ENCODE measurements around the gene NDST1. TPM values are rescaled to one million over a fixed set of nuclear protein-coding genes. Genes with fewer than 3 reads are reported as not detected.

NDST1 gene
- total RNA-seq, 8 experiments from 2014 or later: 12.8 to 46.0 (median 28.5) TPM

- Histone ChIP-seq H3K27ac (no peak overlapping the region), H3K4me3 (no peak overlapping the region), H3K4me1 (replicated peaks in 1 of 2) (peaks cover 12% of the 10 kb centered on the region in 2 donors)
- WGBS, 10 experiments: 20 to 83% (median 71%) methylated on average over 1 to 4 of the region's 4 CpGs; no CpG with 5 or more reads in 3 of the 10 experiments
- ATAC-seq (replicated peaks in 6 of 8): peak in 3 of 8 experiments; percentile 35 to 45 (median 39)
- in situ Hi-C loops (cut with MboI; ENCODE audit: low pct_unique_long_range_greater_than_20kb in 2 of 9, low sequenced_read_pairs in 9 of 9, unreplicated experiment in 9 of 9): loop anchor here in 6 of 9 experiments (10.0 to 25.0 kb wide), 5 partner anchors 95 to 253 kb away; partner anchors contain the start of genes MYOZ3 (in 4 of the 6) and RBM22 (in 1 of the 6)
Measured at GRCh38 chr5:150559701-150560100, 51.8 kb downstream of the NDST1 start.

- no peak overlapping the region for H3K27ac ChIP-seq
- in situ Hi-C loops (cut with MboI; ENCODE audit: low pct_unique_long_range_greater_than_20kb in 2 of 9, low sequenced_read_pairs in 9 of 9, unreplicated experiment in 9 of 9): loop anchor here in 6 of 9 experiments (10.0 to 25.0 kb wide), 5 partner anchors 94 to 252 kb away; partner anchors contain the start of genes MYOZ3 (in 4 of the 6) and RBM22 (in 1 of the 6)
Measured at GRCh38 chr5:150560401-150561191, 52.7 kb downstream of the NDST1 start.

GRCh38 chr5:150561192-150561512, 53.2 kb downstream of the NDST1 start:
- in situ Hi-C loops (cut with MboI; ENCODE audit: low pct_unique_long_range_greater_than_20kb in 2 of 9, low sequenced_read_pairs in 9 of 9, unreplicated experiment in 9 of 9): loop anchor here in 6 of 9 experiments (10.0 to 25.0 kb wide), 5 partner anchors 94 to 251 kb away; partner anchors contain the start of genes MYOZ3 (in 4 of the 6) and RBM22 (in 1 of the 6)
- Histone ChIP-seq H3K4me1 (replicated peaks in 1 of 2) (peaks cover 12% of the 10 kb centered on the region in 2 donors), H3K27ac (no peak overlapping the region), H3K4me3 (no peak overlapping the region)
- 8 to 100% (median 60%) methylated on average over 1 to 2 of the region's 2 CpGs; no CpG with 5 or more reads in 3 of the 10 experiments for WGBS, 10 experiments
- peak in 6 of 8 experiments; percentile 1 to 34 (median 12) for ATAC-seq (replicated peaks in 6 of 8)

More at GRCh38 chr5:150560401-150561191, 52.7 kb downstream of the NDST1 start:
- peak; percentile 53 to 97 (median 90) for ATAC-seq (replicated peaks in 6 of 8)
- WGBS, 10 experiments: 0 to 60% (median 28%) methylated on average over 1 to 9 of the region's 11 CpGs; no CpG with 5 or more reads in 1 of the 10 experiments
- Histone ChIP-seq H3K4me3 (no peak overlapping the region), H3K4me1 (replicated peaks in 1 of 2) (peaks cover 12% of the 10 kb centered on the region in 2 donors)

GRCh38 chr5:150561571-150562275, 53.8 kb downstream of the NDST1 start:
- ATAC-seq (replicated peaks in 6 of 8): peak in 3 of 8 experiments; percentile 47 to 81 (median 57)
- H3K4me1 ChIP-seq (replicated peaks in 1 of 2): peaks cover 12% of the 10 kb centered on the region in 2 donors
- WGBS, 10 experiments: 17 to 100% (median 77%) methylated on average over 1 to 3 of the region's 4 CpGs; no CpG with 5 or more reads in 2 of the 10 experiments
- in situ Hi-C loops (cut with MboI; ENCODE audit: low pct_unique_long_range_greater_than_20kb in 2 of 9, low sequenced_read_pairs in 9 of 9, unreplicated experiment in 9 of 9): loop anchor here in 6 of 9 experiments (10.0 to 25.0 kb wide), 5 partner anchors 93 to 251 kb away; partner anchors contain the start of genes MYOZ3 (in 4 of the 6) and RBM22 (in 1 of the 6)
- H3K27ac ChIP-seq: no peak overlapping the region
- H3K4me3 ChIP-seq: no peak overlapping the region

- no peak overlapping the region for H3K27ac ChIP-seq
- ATAC-seq (replicated peaks in 6 of 8): no peak
- H3K4me1 ChIP-seq (replicated peaks in 1 of 2): peaks cover 12% of the 10 kb centered on the region in 2 donors
- in situ Hi-C loops (cut with MboI; ENCODE audit: low pct_unique_long_range_greater_than_20kb in 2 of 9, low sequenced_read_pairs in 9 of 9, unreplicated experiment in 9 of 9): loop anchor here in 6 of 9 experiments (10.0 to 25.0 kb wide), 5 partner anchors 92 to 249 kb away; partner anchors contain the start of genes MYOZ3 (in 4 of the 6) and RBM22 (in 1 of the 6)
- WGBS, 10 experiments: 0 to 60% (median 17%) methylated on average over 1 to 2 of the region's 2 CpGs; no CpG with 5 or more reads in 1 of the 10 experiments
- H3K4me3 ChIP-seq: no peak overlapping the region
Measured at GRCh38 chr5:150562832-150563231, 54.9 kb downstream of the NDST1 start.

GRCh38 chr5:150565868-150566267, 57.9 kb downstream of the NDST1 start:
- in situ Hi-C loops (cut with MboI; ENCODE audit: low pct_unique_long_range_greater_than_20kb in 2 of 9, low sequenced_read_pairs in 9 of 9, unreplicated experiment in 9 of 9): loop anchor here in 7 of 9 experiments (5.0 to 25.0 kb wide), 6 partner anchors 86 to 246 kb away; partner anchors contain the start of genes MYOZ3 (in 4 of the 7) and RBM22 (in 1 of the 7)
- WGBS, 10 experiments: 91 to 100% (median 100%) methylated on average over 1 of the region's 1 CpG; no CpG with 5 or more reads in 3 of the 10 experiments
- ATAC-seq (replicated peaks in 6 of 8): no peak
- Histone ChIP-seq H3K4me1 (replicated peaks in 1 of 2) (no peaks in the 10 kb centered on the region), H3K27ac (no peak overlapping the region), H3K4me3 (no peak overlapping the region)

GRCh38 chr5:150567031-150567717, 59.2 kb downstream of the NDST1 start:
- peak in 5 of 8 experiments; percentile 10 to 96 (median 89) for ATAC-seq (replicated peaks in 6 of 8)
- Histone ChIP-seq H3K4me3 (no peak overlapping the region), H3K27ac (no peak overlapping the region), H3K4me1 (replicated peaks in 1 of 2) (no peaks in the 10 kb centered on the region)
- in situ Hi-C loops (cut with MboI; ENCODE audit: low pct_unique_long_range_greater_than_20kb in 2 of 9, low sequenced_read_pairs in 9 of 9, unreplicated experiment in 9 of 9): loop anchor here in 7 of 9 experiments (5.0 to 25.0 kb wide), 6 partner anchors 85 to 245 kb away; partner anchors contain the start of genes MYOZ3 (in 4 of the 7) and RBM22 (in 1 of the 7)
- WGBS, 10 experiments: 29 to 100% (median 87%) methylated on average over 2 to 3 of the region's 3 CpGs

- no peak overlapping the region for H3K27ac ChIP-seq
- no peak for ATAC-seq (replicated peaks in 6 of 8)
- no peaks in the 10 kb centered on the region for H3K4me1 ChIP-seq (replicated peaks in 1 of 2)
- in situ Hi-C loops (cut with MboI; ENCODE audit: low pct_unique_long_range_greater_than_20kb in 2 of 9, low sequenced_read_pairs in 9 of 9, unreplicated experiment in 9 of 9): loop anchor here in 7 of 9 experiments (5.0 to 25.0 kb wide), 6 partner anchors 84 to 244 kb away; partner anchors contain the start of genes MYOZ3 (in 4 of the 7) and RBM22 (in 1 of the 7)
- no peak overlapping the region for H3K4me3 ChIP-seq
Measured at GRCh38 chr5:150568663-150569062, 60.7 kb downstream of the NDST1 start.

GRCh38 chr5:150570333-150570732, 62.4 kb downstream of the NDST1 start:
- Histone ChIP-seq H3K4me3 (no peak overlapping the region), H3K27ac (no peak overlapping the region), H3K4me1 (replicated peaks in 1 of 2) (no peaks in the 10 kb centered on the region)
- WGBS, 10 experiments: 51 to 83% (median 80%) methylated on average over 1 to 5 of the region's 7 CpGs; no CpG with 5 or more reads in 6 of the 10 experiments
- no peak for ATAC-seq (replicated peaks in 6 of 8)
- in situ Hi-C loops (cut with MboI; ENCODE audit: low pct_unique_long_range_greater_than_20kb in 2 of 9, low sequenced_read_pairs in 9 of 9, unreplicated experiment in 9 of 9): loop anchor here in 6 of 9 experiments (25.0 kb wide), 4 partner anchors 92 to 242 kb away; partner anchors contain the start of genes MYOZ3 (in 4 of the 6) and RBM22 (in 1 of the 6)

GRCh38 chr5:150571836-150572235, 63.9 kb downstream of the NDST1 start:
- Histone ChIP-seq H3K4me1 (replicated peaks in 1 of 2) (no peaks in the 10 kb centered on the region), H3K4me3 (no peak overlapping the region), H3K27ac (no peak overlapping the region)
- in situ Hi-C loops (cut with MboI; ENCODE audit: low pct_unique_long_range_greater_than_20kb in 2 of 9, low sequenced_read_pairs in 9 of 9, unreplicated experiment in 9 of 9): loop anchor here in 6 of 9 experiments (25.0 kb wide), 4 partner anchors 90 to 240 kb away; partner anchors contain the start of genes MYOZ3 (in 4 of the 6) and RBM22 (in 1 of the 6)
- ATAC-seq (replicated peaks in 6 of 8): no peak

GRCh38 chr5:150573216-150573615, 65.3 kb downstream of the NDST1 start:
- in situ Hi-C loops (cut with MboI; ENCODE audit: low pct_unique_long_range_greater_than_20kb in 2 of 9, low sequenced_read_pairs in 9 of 9, unreplicated experiment in 9 of 9): loop anchor here in 6 of 9 experiments (25.0 kb wide), 4 partner anchors 89 to 239 kb away; partner anchors contain the start of genes MYOZ3 (in 4 of the 6) and RBM22 (in 1 of the 6)
- H3K4me1 ChIP-seq (replicated peaks in 1 of 2): no peaks in the 10 kb centered on the region
- no peak for ATAC-seq (replicated peaks in 6 of 8)
- no peak overlapping the region for H3K27ac ChIP-seq
- no peak overlapping the region for H3K4me3 ChIP-seq
- WGBS, 10 experiments: 30 to 100% (median 100%) methylated on average over 2 to 5 of the region's 5 CpGs; no CpG with 5 or more reads in 3 of the 10 experiments

Measured in motor neuron (in vitro differentiated cells).